ENCODE measurements around the gene STXBP5. TPM values are rescaled to one million over a fixed set of nuclear protein-coding genes. Genes with fewer than 3 reads are reported as not detected.

STXBP5 gene
- total and polyA plus RNA-seq, 2 experiments from 2014 or later = 11.1 to 30.3 TPM

- Histone ChIP-seq H3K27me3 (no peaks in the 10 kb centered on the region), H3K4me2 (no peak overlapping the region), H3K36me3 (replicated peaks; ENCODE audit: insufficient read depth, low read depth) (no peaks in the 10 kb centered on the region), H3K4me1 (ENCODE audit: insufficient read depth) (no peaks in the 10 kb centered on the region), H4K20me1 (ENCODE audit: insufficient read depth, poor library complexity, severe bottlenecking) (no peaks in the 10 kb centered on the region), H2AFZ (no peak overlapping the region), H3K27ac (no peak overlapping the region), H3K9me3 (ENCODE audit: low read depth) (no peaks in the 10 kb centered on the region), H3K4me3 (no peak overlapping the region), H3K79me2 (no peaks in the 10 kb centered on the region), H3K9me2 (replicated peaks; ENCODE audit: insufficient read depth) (no peaks in the 10 kb centered on the region)
- TF ChIP-seq EZH2phosphoT487 (IDR thresholded peaks at IDR 0.05; ENCODE audit: low read depth, severe bottlenecking, unreplicated experiment) (no peak), EZH2 (IDR thresholded peaks at IDR 0.05; ENCODE audit: borderline replicate concordance) (no peak)
- TF ChIP-seq, protein P1, sequence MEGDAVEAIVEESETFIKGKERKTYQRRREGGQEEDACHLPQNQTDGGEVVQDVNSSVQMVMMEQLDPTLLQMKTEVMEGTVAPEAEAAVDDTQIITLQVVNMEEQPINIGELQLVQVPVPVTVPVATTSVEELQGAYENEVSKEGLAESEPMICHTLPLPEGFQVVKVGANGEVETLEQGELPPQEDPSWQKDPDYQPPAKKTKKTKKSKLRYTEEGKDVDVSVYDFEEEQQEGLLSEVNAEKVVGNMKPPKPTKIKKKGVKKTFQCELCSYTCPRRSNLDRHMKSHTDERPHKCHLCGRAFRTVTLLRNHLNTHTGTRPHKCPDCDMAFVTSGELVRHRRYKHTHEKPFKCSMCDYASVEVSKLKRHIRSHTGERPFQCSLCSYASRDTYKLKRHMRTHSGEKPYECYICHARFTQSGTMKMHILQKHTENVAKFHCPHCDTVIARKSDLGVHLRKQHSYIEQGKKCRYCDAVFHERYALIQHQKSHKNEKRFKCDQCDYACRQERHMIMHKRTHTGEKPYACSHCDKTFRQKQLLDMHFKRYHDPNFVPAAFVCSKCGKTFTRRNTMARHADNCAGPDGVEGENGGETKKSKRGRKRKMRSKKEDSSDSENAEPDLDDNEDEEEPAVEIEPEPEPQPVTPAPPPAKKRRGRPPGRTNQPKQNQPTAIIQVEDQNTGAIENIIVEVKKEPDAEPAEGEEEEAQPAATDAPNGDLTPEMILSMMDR (IDR thresholded peaks at IDR 0.05; ENCODE audit: poor library complexity) = no peak
- DNase-seq (ENCODE audit: low spot score) = no peak
Observed at GRCh38 chr6:147400968-147401367, 196.8 kb downstream of the STXBP5 start.

GRCh38 chr6:147401779-147402178 lies 197.6 kb downstream of the STXBP5 start:
- H3K79me2 ChIP-seq = no peaks in the 10 kb centered on the region
- no peaks in the 10 kb centered on the region for H3K36me3 ChIP-seq (replicated peaks; ENCODE audit: insufficient read depth, low read depth)
- no peaks in the 10 kb centered on the region for H3K9me2 ChIP-seq (replicated peaks; ENCODE audit: insufficient read depth)
- 94% methylated on average over 5 of the region's 5 CpGs for WGBS (ENCODE audit: low lambda C conversion rate, missing lambda C conversion rate)
- no peaks in the 10 kb centered on the region for H4K20me1 ChIP-seq (ENCODE audit: insufficient read depth, poor library complexity, severe bottlenecking)
- no peaks in the 10 kb centered on the region for H3K4me1 ChIP-seq (ENCODE audit: insufficient read depth)
- no peaks in the 10 kb centered on the region for H3K27me3 ChIP-seq
- H3K9me3 ChIP-seq (ENCODE audit: low read depth) = no peaks in the 10 kb centered on the region
- H3K4me3 ChIP-seq = no peak overlapping the region
- DNase-seq (ENCODE audit: low spot score) = no peak
- TF ChIP-seq, protein P1 (IDR thresholded peaks at IDR 0.05; ENCODE audit: poor library complexity) = no peak
- no peak for TF ChIP-seq EZH2 (IDR thresholded peaks at IDR 0.05; ENCODE audit: borderline replicate concordance)
- TF ChIP-seq EZH2phosphoT487 (IDR thresholded peaks at IDR 0.05; ENCODE audit: low read depth, severe bottlenecking, unreplicated experiment) = no peak
- H3K27ac ChIP-seq = no peak overlapping the region
- H3K4me2 ChIP-seq = no peak overlapping the region
- H2AFZ ChIP-seq = no peak overlapping the region

DNA sequence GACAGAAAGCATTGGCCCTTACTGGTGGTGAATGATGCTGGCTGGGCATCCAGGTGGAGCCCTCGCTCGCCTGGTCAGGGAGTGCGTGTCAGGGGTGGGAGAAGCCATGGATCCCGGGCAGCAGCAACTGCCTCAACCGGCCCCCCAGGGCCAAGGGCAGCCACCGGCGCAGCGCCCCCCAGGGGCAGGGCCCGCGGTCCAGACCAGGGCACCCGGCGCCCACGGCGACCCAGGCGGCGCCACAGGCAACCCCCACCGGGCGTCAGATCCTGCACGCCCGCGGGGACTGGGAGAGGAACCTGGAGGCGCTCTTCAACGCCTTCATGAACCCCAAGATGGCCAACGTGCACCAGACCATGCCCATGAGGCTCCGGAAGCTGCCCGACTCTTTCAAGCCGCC lies 202.6 kb downstream of the STXBP5 start:
- Histone ChIP-seq H3K36me3 (replicated peaks; ENCODE audit: insufficient read depth, low read depth) (no peaks in the 10 kb centered on the region), H3K27ac (no peak overlapping the region), H3K9me3 (ENCODE audit: low read depth) (peaks cover 3% of the 10 kb centered on the region), H2AFZ (no peak overlapping the region), H3K27me3 (no peaks in the 10 kb centered on the region), H3K4me2 (no peak overlapping the region), H4K20me1 (ENCODE audit: insufficient read depth, poor library complexity, severe bottlenecking) (no peaks in the 10 kb centered on the region), H3K79me2 (no peaks in the 10 kb centered on the region), H3K9me2 (replicated peaks; ENCODE audit: insufficient read depth) (no peaks in the 10 kb centered on the region), H3K4me1 (ENCODE audit: insufficient read depth) (no peaks in the 10 kb centered on the region), H3K4me3 (no peak overlapping the region)
- WGBS (ENCODE audit: low lambda C conversion rate, missing lambda C conversion rate) = 98% methylated on average over 23 of the region's 27 CpGs
- TF ChIP-seq EZH2phosphoT487 (IDR thresholded peaks at IDR 0.05; ENCODE audit: low read depth, severe bottlenecking, unreplicated experiment) (no peak), EZH2 (IDR thresholded peaks at IDR 0.05; ENCODE audit: borderline replicate concordance) (no peak)
- DNase-seq (ENCODE audit: low spot score) = no peak

DNA sequence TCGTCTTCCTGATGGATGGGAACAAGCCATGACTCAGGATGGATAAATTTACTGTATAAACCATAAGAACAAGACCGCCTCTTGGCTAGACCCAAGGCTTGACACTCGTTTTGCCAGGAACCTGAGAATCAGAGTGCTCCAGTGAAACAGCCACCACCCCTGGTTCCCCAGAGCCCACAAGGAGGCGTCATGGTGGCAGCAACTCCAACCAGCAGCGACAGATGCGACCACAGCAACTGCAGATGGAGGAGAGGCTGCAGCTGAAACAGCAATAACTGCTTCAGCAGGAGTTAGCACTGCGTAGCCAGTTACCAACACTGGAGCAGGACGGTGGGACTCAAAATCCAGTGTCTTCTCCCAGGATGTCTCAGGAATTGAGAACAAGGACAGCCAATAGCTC lies 203.4 kb downstream of the STXBP5 start:
- H3K9me3 ChIP-seq (ENCODE audit: low read depth) = peaks cover 3% of the 10 kb centered on the region
- H4K20me1 ChIP-seq (ENCODE audit: insufficient read depth, poor library complexity, severe bottlenecking) = no peaks in the 10 kb centered on the region
- no peaks in the 10 kb centered on the region for H3K36me3 ChIP-seq (replicated peaks; ENCODE audit: insufficient read depth, low read depth)
- WGBS (ENCODE audit: low lambda C conversion rate, missing lambda C conversion rate) = 76% methylated on average over 8 of the region's 8 CpGs
- H3K27ac ChIP-seq = no peak overlapping the region
- H3K4me3 ChIP-seq = no peak overlapping the region
- no peaks in the 10 kb centered on the region for H3K27me3 ChIP-seq
- no peak overlapping the region for H3K4me2 ChIP-seq
- H3K4me1 ChIP-seq (ENCODE audit: insufficient read depth) = no peaks in the 10 kb centered on the region
- no peaks in the 10 kb centered on the region for H3K79me2 ChIP-seq
- no peak for DNase-seq (ENCODE audit: low spot score)
- H3K9me2 ChIP-seq (replicated peaks; ENCODE audit: insufficient read depth) = no peaks in the 10 kb centered on the region
- TF ChIP-seq, protein P1 (IDR thresholded peaks at IDR 0.05; ENCODE audit: poor library complexity) = no peak
- TF ChIP-seq EZH2 (IDR thresholded peaks at IDR 0.05; ENCODE audit: borderline replicate concordance) (no peak), EZH2phosphoT487 (IDR thresholded peaks at IDR 0.05; ENCODE audit: low read depth, severe bottlenecking, unreplicated experiment) (no peak)
- H2AFZ ChIP-seq = no peak overlapping the region

Measured in hepatocyte (in vitro differentiated cells).